A673 (cell line): ENCODE measurements around the gene TTC28. TPM values are rescaled to one million over a fixed set of nuclear protein-coding genes. Genes with fewer than 3 reads are reported as not detected.

Source experiments
- BruUV-seq: library from RNA; stranded (reverse); fragments of 400-500 nt; replicated peaks from 2 replicates; lab custom pipeline; 2021; lab: Mats Ljungman, UMichigan
- CTCF ChIA-PET: fragments of 300-600 bp; sonication (Branson Sonifier 250); formaldehyde crosslinking; loops from one replicate; lab custom pipeline; 2022; ENCODE audit warnings: antibody characterized with exemption; lab: Charles Lee
- POLR2A ChIA-PET: fragments of 300-600 bp; sonication (Branson Sonifier 250); formaldehyde crosslinking; loops from one replicate; lab custom pipeline; 2022; ENCODE audit warnings: antibody characterized with exemption; ENCODE audit not compliant: low non-redundant PET; lab: Charles Lee
- DNase-seq: peaks from one replicate; pipeline ENCODE4 v3.0.0-alpha.2; 2015; ENCODE audit warnings: low spot score
- H3K27ac ChIP-seq: fragments of 200-600 bp; sonication (generic); 2 replicates; pipeline ENCODE4 v1.5.1; 2016; ENCODE audit warnings: mixed run types, low read depth, mild to moderate bottlenecking, mixed read lengths, antibody characterized with exemption, low read length; ENCODE audit not compliant: poor library complexity, severe bottlenecking
- H3K27me3 ChIP-seq: fragments of 200-600 bp; sonication (generic); replicated peaks from 2 replicates; pipeline ENCODE4 v1.6.1; 2017; ENCODE audit warnings: mixed run types, low read depth, mild to moderate bottlenecking, mixed read lengths, antibody characterized with exemption, low read length; ENCODE audit not compliant: insufficient read depth, poor library complexity
- H3K36me3 ChIP-seq: fragments of 200-600 bp; sonication (generic); 2 replicates; pipeline ENCODE4 v1.6.1; 2016; ENCODE audit warnings: mixed run types, mild to moderate bottlenecking, mixed read lengths, antibody characterized with exemption, low read length; ENCODE audit not compliant: insufficient read depth, poor library complexity, severe bottlenecking
- H3K4me1 ChIP-seq: fragments of 200-600 bp; sonication (generic); 2 replicates; pipeline ENCODE4 v1.6.1; 2017; ENCODE audit warnings: mixed run types, mild to moderate bottlenecking, mixed read lengths, antibody characterized with exemption, low read length; ENCODE audit not compliant: insufficient read depth, poor library complexity, severe bottlenecking
- H3K4me3 ChIP-seq: fragments of 200-600 bp; sonication (generic); 2 replicates; pipeline ENCODE4 v1.5.1; 2016; ENCODE audit warnings: low read depth, mixed run types, mild to moderate bottlenecking, mixed read lengths, low read length; ENCODE audit not compliant: poor library complexity, severe bottlenecking
- H3K9me3 ChIP-seq: fragments of 200-600 bp; sonication (generic); 2 replicates; pipeline ENCODE4 v1.6.1; 2016; ENCODE audit warnings: mixed run types, low read depth, mild to moderate bottlenecking, mixed read lengths, antibody characterized with exemption, low read length; ENCODE audit not compliant: poor library complexity, severe bottlenecking
- EZH2 ChIP-seq: fragments of 200-600 bp; sonication (generic); IDR thresholded peaks from 2 replicates; pipeline ENCODE4 v1.6.1; 2017; ENCODE audit warnings: borderline replicate concordance, low read depth, mild to moderate bottlenecking, mixed read lengths, antibody characterized with exemption, low read length; ENCODE audit not compliant: poor library complexity, severe bottlenecking
- intact Hi-C: fragments of 100-400 bp; cut with micrococcal nuclease; formaldehyde crosslinking; loops from one replicate; pipeline ENCODE4 v1.10.0; 2022; ENCODE audit not compliant: unreplicated experiment
- total RNA-seq: library from RNA; stranded (reverse); gene quantifications from 2 replicates; pipeline ENCODE4 v1.2.3, GENCODE V29; 2021
- TF ChIP-seq, protein P1 (sequence below): fragments of 300-800, 200-600 bp; sonication (generic); conservative IDR thresholded peaks from 2 replicates; pipeline ENCODE4 v1.5.1; 2017; ENCODE audit warnings: low read depth, mild to moderate bottlenecking, antibody characterized with exemption, low read length, moderate library complexity, mixed read lengths

TTC28 gene
- total RNA-seq, 1 experiment from 2014 or later = 48.7 TPM

DNA sequence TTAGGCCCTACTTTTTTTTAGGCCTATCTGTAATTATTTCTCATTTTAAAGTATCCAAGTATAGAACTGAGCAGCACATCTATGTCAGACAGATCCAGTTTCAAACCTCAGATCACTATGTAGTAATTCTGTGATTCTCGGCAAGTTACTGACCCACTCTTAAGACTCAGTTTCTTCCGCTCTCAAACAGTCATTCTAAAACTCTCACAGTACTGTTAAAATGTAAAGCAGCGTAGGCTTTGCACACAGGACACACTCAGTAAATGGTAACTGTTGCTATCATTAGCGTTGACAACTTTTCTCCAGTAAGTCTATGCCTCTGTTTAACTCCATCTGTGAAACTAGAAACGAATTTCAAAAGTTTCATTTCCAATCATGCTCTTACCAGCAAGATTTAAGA, 277.1 kb downstream of the TTC28 start:
- Histone ChIP-seq H3K4me1 (peaks cover 23% of the 10 kb centered on the region), H3K27ac (no peak overlapping the region), H3K27me3 (no peaks in the 10 kb centered on the region), H3K4me3 (no peak overlapping the region), H3K36me3 (no peaks in the 10 kb centered on the region), H3K9me3 (no peaks in the 10 kb centered on the region)
- CTCF ChIA-PET = no interaction called here
- TF ChIP-seq, protein P1, sequence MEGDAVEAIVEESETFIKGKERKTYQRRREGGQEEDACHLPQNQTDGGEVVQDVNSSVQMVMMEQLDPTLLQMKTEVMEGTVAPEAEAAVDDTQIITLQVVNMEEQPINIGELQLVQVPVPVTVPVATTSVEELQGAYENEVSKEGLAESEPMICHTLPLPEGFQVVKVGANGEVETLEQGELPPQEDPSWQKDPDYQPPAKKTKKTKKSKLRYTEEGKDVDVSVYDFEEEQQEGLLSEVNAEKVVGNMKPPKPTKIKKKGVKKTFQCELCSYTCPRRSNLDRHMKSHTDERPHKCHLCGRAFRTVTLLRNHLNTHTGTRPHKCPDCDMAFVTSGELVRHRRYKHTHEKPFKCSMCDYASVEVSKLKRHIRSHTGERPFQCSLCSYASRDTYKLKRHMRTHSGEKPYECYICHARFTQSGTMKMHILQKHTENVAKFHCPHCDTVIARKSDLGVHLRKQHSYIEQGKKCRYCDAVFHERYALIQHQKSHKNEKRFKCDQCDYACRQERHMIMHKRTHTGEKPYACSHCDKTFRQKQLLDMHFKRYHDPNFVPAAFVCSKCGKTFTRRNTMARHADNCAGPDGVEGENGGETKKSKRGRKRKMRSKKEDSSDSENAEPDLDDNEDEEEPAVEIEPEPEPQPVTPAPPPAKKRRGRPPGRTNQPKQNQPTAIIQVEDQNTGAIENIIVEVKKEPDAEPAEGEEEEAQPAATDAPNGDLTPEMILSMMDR = no peak
- no peak for TF ChIP-seq EZH2
- intact Hi-C loops = no loop called here
- no TSS peak for BruUV-seq
- POLR2A ChIA-PET = no interaction called here
- DNase-seq = no peak

DNA sequence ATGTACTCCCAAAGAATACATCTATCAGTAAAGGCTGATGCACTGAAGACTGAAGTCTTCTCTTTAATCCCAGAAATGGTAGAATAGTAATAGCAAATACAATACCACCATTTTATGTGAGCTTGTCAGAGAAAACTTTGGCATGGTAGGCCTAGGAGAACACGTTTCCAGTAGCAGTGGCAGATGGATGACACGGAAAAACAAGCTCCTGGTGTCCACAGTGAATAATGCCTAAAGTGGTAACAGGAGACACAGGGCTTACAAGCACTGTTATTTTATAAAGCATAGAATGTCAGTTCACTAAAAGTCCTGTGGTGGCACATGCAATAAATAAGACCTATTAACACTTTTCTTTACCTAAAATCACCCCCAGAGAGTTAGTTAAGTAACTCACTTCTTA, 277.6 kb downstream of the TTC28 start:
- no peaks in the 10 kb centered on the region for H3K27me3 ChIP-seq
- no peaks in the 10 kb centered on the region for H3K36me3 ChIP-seq
- no TSS peak for BruUV-seq
- intact Hi-C loops = no loop called here
- no peaks in the 10 kb centered on the region for H3K9me3 ChIP-seq
- H3K4me1 ChIP-seq = peaks cover 21% of the 10 kb centered on the region
- ChIA-PET POLR2A (no interaction called here), CTCF (no interaction called here)
- TF ChIP-seq, protein P1 = no peak
- no peak for TF ChIP-seq EZH2
- no peak for DNase-seq
- no peak overlapping the region for H3K27ac ChIP-seq
- H3K4me3 ChIP-seq = no peak overlapping the region

DNA sequence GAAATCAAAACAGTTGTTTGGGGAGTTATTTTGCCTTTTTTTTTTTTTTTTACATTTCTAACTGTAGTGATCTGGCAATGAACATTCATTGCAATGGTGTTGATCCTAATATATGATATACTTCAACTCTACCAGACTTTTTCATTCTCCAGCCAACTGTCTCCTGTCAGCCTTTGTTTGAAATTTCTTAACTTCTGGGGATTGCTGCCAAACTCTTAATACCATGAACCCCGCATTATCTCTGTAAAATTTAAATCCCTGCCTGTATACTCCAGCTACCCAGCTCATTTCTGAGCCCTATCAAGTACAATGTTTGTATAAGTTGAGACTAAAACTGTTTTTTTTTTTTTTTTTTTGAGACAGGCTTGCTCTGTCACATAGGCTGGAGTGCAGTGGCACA, 280.7 kb downstream of the TTC28 start:
- Histone ChIP-seq H3K27me3 (no peaks in the 10 kb centered on the region), H3K4me1 (peaks cover 35% of the 10 kb centered on the region), H3K27ac (no peak overlapping the region), H3K4me3 (no peak overlapping the region), H3K9me3 (no peaks in the 10 kb centered on the region), H3K36me3 (no peaks in the 10 kb centered on the region)
- CTCF ChIA-PET = interaction anchor here (0.6 kb wide), 2 partner anchors 99 to 379 kb away, joined by 3 read pairs; no protein-coding TSS in a partner anchor
- TF ChIP-seq EZH2 = no peak
- TF ChIP-seq, protein P1 = no peak
- no TSS peak for BruUV-seq
- intact Hi-C loops = no loop called here
- peak; percentile 66 for DNase-seq
- POLR2A ChIA-PET = interaction anchor here (0.6 kb wide), 1 partner anchor 116 kb away, joined by 6 read pairs; no protein-coding TSS in a partner anchor
